Right hindlimb (tissue), 1 donor: Measurements from ENCODE around the gene TMEM44.

Source experiments
- DNase-seq: peaks from one replicate; pipeline ENCODE4 v3.0.0-alpha.2; 2018

Gene TMEM44

GRCh38 chr3:194577986-194578905, 55.0 kb downstream of the TMEM44 start:
- DNase-seq, result no peak

DNA sequence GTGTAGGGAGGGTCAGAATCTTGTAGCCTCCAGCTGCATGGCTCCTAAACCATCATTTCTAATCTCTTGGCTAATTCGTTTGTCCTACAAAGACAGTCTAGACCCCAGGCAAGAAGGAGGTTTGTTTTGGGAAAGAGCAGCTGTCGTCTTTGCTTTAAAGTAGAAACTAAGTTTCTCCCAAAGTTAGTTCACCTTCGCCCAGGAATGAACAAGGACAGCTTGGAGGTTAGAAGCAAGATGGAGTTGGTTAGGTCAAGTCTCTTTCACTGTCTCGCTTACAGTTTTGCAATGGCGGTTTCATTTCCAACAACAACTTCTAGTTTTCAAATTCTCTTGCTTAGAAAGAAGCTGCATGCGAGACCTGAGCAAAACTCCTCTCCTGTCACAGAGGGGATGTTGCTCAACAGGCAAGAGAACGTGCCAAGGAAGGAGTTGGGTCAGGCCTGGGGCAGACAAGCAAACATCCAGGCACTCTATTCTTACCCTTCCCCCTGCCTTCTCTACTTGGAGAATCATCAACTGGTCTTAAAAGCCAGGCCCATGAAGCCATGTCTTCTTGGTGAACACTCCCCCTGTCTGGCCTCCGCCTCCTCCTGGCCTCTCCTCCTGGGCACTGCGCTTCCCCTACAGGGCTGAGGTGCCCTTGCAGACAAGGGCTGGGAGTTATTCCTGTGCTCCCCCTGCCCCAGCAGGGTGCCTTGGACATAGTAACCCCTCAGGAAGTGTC, 57.6 kb downstream of the TMEM44 start:
- no peak for DNase-seq

GRCh38 chr3:194574639-194575483, 58.4 kb downstream of the TMEM44 start:
- no peak for DNase-seq

DNA sequence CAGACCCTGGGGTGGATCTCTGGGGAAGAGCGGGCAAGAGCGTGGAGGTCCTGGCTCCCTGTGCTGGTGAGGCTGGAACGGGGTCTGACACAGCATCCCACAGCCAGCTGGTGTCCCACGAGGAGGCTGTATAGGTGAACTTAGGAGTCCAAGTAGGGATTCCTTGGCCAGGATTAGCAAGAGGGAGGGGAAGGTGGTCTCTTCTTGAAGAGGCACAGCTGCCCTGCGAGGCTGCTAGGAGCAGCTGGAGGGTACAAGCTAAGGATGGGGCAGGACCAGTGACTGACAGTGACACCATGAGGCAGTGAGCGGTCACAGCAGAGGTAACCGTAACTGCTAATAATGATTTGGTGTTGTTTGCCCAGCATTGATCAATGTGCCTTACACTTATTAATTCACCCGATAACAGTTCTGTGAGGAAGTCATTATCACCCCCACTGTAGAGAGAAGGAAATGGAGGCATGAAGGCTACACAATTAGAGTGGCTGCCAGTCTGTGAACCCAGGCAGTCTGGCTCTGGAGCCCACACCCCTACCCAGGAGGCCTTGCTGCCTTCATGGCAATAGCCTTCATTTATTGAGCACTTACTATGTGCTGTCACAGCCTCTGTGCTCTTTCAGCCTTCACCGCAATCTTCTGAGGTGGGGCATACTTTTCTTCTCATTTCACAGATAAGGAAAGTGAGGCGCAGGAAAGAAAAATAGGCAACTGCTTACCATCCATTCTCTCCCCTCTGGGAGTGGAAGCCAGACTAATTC, 59.4 kb downstream of the TMEM44 start:
- DNase-seq, result peak; percentile 41

- DNase-seq, result no peak
Measured at GRCh38 chr3:194572944-194573491, 60.2 kb downstream of the TMEM44 start.

DNA sequence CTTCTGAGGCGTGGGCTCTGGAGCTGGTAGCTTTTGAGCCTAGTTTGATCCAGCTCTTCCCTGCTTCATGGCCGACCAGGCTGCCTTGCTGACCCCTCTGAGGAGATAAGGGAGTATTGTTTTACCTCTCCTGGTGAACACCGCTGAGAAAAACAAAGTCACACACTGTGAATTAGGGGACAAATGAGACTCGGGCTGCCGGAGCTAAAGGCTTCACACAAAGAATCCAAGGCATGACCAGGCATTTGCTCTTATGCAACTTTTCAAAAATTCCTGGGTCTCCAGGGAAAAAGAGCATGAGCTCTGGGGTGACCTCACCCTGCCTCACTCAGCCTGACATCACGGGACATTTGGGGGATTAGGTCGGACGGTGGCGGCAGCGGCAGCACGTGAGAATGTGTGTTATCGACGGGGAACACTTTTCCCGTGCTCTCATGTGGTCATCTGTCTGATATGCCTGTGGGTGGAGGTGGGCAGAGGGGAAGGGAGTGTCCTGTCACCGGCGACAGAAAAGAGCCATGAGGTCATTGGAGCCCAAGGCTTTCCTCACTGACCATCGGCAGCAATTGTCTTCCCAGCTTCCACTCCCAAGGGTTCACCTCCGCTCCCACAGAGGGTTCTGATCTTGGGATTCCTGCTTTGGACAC, 61.0 kb downstream of the TMEM44 start:
- no peak for DNase-seq

DNA sequence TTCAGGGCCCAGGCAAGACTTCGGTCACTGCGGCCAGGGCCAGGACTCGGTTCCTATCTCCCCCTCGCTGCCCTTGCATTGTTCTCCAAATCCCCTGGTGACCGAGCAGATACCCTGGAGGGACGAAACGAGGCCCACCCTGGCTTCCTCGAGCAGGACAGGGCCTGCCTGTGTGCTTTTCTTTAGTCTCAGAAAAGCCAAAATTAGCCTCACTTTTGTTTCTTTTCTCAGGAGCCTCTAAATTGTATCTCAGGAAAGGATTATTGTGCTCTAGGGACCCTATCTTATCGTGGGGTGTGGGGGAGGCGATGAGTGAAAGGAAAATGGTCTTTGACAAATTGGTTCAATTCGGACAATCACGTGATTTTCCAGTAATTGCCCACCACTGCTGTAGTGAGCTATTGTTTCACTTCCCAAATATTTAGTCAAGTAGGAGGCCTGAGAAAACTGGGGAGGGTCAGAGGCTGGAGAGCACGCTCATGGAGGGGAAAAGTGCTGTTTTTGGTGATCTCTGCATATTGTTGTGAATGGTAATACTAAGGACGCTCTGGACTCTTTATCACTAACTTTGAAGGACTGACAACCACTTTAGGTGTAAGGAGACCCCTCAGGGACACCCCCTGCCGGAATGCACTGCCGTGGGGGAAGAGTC, 61.6 kb downstream of the TMEM44 start:
- no peak for DNase-seq

DNA sequence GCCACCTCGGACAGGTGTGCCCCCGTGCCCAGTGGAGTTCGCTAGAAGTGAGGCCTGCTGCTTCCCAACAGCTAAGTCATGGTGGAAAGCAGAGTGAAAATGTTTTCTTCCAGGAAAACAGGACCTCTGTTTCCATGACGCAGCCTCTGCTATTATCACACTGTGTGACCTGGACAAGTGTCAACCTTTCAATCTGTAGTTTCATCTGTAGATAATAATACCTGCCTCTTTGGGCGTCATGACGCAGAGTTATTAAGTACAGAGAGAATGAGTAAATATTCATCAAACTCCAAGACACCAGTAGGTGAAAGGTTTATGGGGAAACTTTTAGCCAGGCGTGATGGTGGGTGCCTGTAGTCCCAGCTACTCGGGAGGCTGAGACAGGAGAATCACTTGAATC, 62.3 kb downstream of the TMEM44 start:
- no peak for DNase-seq

GRCh38 chr3:194570235-194570634, 63.0 kb downstream of the TMEM44 start:
- no peak for DNase-seq

- DNase-seq, result no peak
Measured at GRCh38 chr3:194569252-194569651, 64.0 kb downstream of the TMEM44 start.

DNA sequence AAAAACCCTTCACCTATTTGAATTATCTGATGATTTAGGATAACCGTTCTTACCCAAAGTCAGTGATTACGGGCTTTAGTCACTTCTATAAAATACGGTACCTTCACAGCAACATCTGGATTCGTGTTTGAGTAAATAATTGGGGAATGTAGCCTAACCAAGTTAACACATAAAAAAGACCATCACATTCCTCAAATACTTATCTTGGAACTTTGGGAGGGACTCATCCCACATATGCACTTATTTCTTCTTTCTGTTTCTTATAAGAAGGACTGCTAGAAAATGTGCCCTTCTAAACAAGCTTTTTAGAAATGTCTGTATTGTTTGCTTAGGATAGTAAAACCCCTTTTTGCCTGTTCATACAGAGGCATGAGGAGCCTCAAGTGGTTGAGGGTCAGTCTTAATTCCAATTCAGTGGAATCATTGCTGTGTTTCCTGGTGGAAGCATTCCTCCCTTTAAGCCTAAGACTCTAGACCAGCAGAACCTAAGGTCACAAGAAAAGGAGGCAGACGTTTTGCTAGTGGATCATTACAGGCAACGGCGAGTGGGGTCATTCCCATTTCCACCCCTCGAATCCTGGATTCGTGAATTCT, 67.5 kb downstream of the TMEM44 start:
- no peak for DNase-seq

DNA sequence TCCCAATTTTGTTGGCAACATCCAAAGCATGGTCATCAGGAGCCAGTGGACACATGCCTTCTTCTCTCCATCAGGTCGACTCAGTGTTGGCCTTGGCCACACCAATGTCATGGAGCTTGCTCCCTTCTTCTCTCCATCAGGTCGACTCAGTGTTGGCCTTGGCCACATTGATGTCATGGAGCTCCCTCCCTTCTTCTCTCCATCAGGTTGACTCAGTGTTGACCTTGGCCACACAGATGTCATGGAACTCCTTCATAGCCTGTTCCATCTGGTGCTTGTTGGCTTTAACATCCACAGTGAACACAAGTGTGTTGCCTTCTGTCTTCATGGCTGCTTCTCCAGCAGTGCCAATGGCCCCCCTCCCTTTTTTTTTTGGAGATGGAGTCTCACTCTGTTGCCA, 70.2 kb downstream of the TMEM44 start:
- DNase-seq, result no peak

GRCh38 chr3:194561306-194561974, 71.8 kb downstream of the TMEM44 start:
- DNase-seq, result no peak

GRCh38 chr3:194560047-194560446, 73.2 kb downstream of the TMEM44 start:
- no peak for DNase-seq

- no peak for DNase-seq
Measured at GRCh38 chr3:194559530-194559929, 73.7 kb downstream of the TMEM44 start.

DNA sequence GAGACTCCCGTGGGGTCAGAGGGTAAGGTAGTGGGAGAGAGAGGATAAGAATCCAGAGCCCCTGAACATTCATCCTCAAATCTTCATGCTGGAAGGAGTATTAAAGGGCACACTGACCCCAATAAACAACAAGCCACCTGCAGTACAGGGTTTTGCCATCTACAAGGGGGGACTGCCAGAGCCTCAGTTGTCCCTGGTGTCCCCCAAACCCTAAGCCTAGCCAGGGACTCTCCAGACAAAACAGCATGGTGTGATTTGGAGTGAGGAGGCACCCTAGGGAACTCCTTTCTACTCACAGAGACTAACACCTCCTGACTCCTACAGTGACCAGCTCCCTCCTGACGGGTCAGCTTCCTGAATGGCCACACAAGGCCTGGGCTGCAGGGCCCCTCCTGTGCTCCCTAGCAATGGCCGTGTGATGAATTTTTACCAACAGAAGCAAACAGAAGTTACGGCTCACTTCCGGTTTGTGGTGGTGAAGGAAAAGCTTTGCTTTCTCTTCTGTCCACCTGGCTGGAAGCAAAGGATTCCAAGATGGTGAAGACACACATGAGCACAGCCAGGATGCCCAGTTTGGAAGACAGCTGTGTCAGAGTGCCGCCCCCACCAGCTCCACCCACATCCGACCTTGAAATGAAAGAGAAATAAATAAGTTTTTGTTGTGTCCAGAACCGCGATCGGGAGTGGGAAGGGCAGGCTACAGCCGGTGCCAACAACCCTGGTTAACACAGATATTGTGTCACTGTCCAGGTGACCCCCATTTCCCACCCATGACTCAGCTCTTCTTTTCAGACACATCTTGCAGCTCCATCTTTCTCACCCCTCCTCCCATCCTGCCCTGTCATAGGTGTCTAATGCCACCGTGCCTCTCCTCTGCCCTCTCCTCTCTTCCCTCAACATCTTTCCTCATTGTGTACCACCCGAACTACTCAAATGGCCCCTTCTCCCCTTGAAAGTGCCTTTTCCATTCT, 76.8 kb downstream of the TMEM44 start:
- no peak for DNase-seq

DNA sequence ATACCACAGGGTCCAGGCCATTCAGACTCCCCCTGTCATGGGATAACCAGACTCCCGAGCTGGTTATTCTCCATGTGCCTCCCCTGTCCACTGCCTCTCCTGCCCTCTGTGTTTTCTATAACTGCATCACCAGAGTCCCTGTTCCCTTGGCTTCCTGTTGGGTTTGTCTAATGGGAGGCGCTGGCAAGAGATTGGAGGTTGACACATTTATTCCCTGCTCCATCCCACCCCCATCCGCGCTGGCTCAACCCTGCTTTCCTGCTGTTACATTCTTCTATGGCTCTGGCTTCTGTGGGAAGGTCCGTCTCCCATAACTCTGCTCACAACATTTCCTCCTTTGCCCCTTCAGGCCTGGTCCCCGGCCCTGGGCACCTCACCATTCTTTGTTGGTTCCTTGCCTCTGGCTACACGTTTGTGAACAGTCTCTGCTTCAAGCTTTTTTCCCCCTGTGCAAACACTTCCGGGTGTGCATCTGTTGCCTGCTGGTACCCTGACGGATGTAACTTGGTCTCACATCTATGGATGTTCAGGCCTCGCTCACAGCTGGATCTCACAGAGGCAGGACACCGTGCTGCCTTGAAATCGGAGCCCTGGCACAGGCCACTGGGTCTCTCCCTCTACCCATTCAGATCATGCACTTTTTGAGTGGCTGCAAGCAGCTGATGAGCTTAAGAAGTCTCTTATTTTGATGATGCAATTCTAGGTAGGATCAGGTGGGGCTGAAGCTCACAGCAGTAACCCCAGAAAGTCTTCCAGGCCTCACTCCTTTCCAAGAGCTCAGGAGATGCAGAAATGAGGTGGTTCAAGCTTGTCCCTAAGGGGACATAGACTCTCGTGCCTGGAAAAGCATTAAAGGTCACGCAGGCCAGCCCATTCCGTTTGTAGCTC, 77.8 kb downstream of the TMEM44 start:
- DNase-seq, result no peak
